A673 (cell line): ENCODE results near the gene GAB1. TPM values are rescaled to one million over a fixed set of nuclear protein-coding genes. Genes with fewer than 3 reads are reported as not detected.
A peak's percentile ranks its signal among the peaks of the same experiment; 100 is the strongest.

Source experiments
- BruUV-seq: library from RNA; stranded (reverse); fragments of 400-500 nt; replicated peaks from 2 replicates; lab custom pipeline; 2021; lab: Mats Ljungman, UMichigan
- CTCF ChIA-PET: fragments of 300-600 bp; sonication (Branson Sonifier 250); formaldehyde crosslinking; loops from one replicate; lab custom pipeline; 2022; ENCODE audit warnings: antibody characterized with exemption; lab: Charles Lee
- POLR2A ChIA-PET: fragments of 300-600 bp; sonication (Branson Sonifier 250); formaldehyde crosslinking; loops from one replicate; lab custom pipeline; 2022; ENCODE audit warnings: antibody characterized with exemption; ENCODE audit not compliant: low non-redundant PET; lab: Charles Lee
- DNase-seq: peaks from one replicate; pipeline ENCODE4 v3.0.0-alpha.2; 2015; ENCODE audit warnings: low spot score
- H3K27ac ChIP-seq: fragments of 200-600 bp; sonication (generic); 2 replicates; pipeline ENCODE4 v1.5.1; 2016; ENCODE audit warnings: mixed run types, low read depth, mild to moderate bottlenecking, mixed read lengths, antibody characterized with exemption, low read length; ENCODE audit not compliant: poor library complexity, severe bottlenecking
- H3K27me3 ChIP-seq: fragments of 200-600 bp; sonication (generic); replicated peaks from 2 replicates; pipeline ENCODE4 v1.6.1; 2017; ENCODE audit warnings: mixed run types, low read depth, mild to moderate bottlenecking, mixed read lengths, antibody characterized with exemption, low read length; ENCODE audit not compliant: insufficient read depth, poor library complexity
- H3K36me3 ChIP-seq: fragments of 200-600 bp; sonication (generic); 2 replicates; pipeline ENCODE4 v1.6.1; 2016; ENCODE audit warnings: mixed run types, mild to moderate bottlenecking, mixed read lengths, antibody characterized with exemption, low read length; ENCODE audit not compliant: insufficient read depth, poor library complexity, severe bottlenecking
- H3K4me1 ChIP-seq: fragments of 200-600 bp; sonication (generic); 2 replicates; pipeline ENCODE4 v1.6.1; 2017; ENCODE audit warnings: mixed run types, mild to moderate bottlenecking, mixed read lengths, antibody characterized with exemption, low read length; ENCODE audit not compliant: insufficient read depth, poor library complexity, severe bottlenecking
- H3K4me3 ChIP-seq: fragments of 200-600 bp; sonication (generic); 2 replicates; pipeline ENCODE4 v1.5.1; 2016; ENCODE audit warnings: low read depth, mixed run types, mild to moderate bottlenecking, mixed read lengths, low read length; ENCODE audit not compliant: poor library complexity, severe bottlenecking
- H3K9me3 ChIP-seq: fragments of 200-600 bp; sonication (generic); 2 replicates; pipeline ENCODE4 v1.6.1; 2016; ENCODE audit warnings: mixed run types, low read depth, mild to moderate bottlenecking, mixed read lengths, antibody characterized with exemption, low read length; ENCODE audit not compliant: poor library complexity, severe bottlenecking
- EZH2 ChIP-seq: fragments of 200-600 bp; sonication (generic); IDR thresholded peaks from 2 replicates; pipeline ENCODE4 v1.6.1; 2017; ENCODE audit warnings: borderline replicate concordance, low read depth, mild to moderate bottlenecking, mixed read lengths, antibody characterized with exemption, low read length; ENCODE audit not compliant: poor library complexity, severe bottlenecking
- intact Hi-C: fragments of 100-400 bp; cut with micrococcal nuclease; formaldehyde crosslinking; loops from one replicate; pipeline ENCODE4 v1.10.0; 2022; ENCODE audit not compliant: unreplicated experiment
- total RNA-seq: library from RNA; stranded (reverse); gene quantifications from 2 replicates; pipeline ENCODE4 v1.2.3, GENCODE V29; 2021
- TF ChIP-seq, protein P1 (sequence below): fragments of 300-800, 200-600 bp; sonication (generic); conservative IDR thresholded peaks from 2 replicates; pipeline ENCODE4 v1.5.1; 2017; ENCODE audit warnings: low read depth, mild to moderate bottlenecking, antibody characterized with exemption, low read length, moderate library complexity, mixed read lengths

GAB1 gene
- total RNA-seq, 1 experiment from 2014 or later: 27.6 TPM

GRCh38 chr4:143353797-143354196 is 17.1 kb downstream of the GAB1 start:
- intact Hi-C loops: no loop called here
- no peak for DNase-seq
- Histone ChIP-seq H3K27ac (peak overlapping the region; percentile 21), H3K9me3 (no peaks in the 10 kb centered on the region), H3K36me3 (no peaks in the 10 kb centered on the region), H3K4me1 (peaks cover 76% of the 10 kb centered on the region), H3K27me3 (no peaks in the 10 kb centered on the region), H3K4me3 (no peak overlapping the region)
- BruUV-seq: no TSS peak
- CTCF ChIA-PET: no interaction called here
- TF ChIP-seq, protein P1, sequence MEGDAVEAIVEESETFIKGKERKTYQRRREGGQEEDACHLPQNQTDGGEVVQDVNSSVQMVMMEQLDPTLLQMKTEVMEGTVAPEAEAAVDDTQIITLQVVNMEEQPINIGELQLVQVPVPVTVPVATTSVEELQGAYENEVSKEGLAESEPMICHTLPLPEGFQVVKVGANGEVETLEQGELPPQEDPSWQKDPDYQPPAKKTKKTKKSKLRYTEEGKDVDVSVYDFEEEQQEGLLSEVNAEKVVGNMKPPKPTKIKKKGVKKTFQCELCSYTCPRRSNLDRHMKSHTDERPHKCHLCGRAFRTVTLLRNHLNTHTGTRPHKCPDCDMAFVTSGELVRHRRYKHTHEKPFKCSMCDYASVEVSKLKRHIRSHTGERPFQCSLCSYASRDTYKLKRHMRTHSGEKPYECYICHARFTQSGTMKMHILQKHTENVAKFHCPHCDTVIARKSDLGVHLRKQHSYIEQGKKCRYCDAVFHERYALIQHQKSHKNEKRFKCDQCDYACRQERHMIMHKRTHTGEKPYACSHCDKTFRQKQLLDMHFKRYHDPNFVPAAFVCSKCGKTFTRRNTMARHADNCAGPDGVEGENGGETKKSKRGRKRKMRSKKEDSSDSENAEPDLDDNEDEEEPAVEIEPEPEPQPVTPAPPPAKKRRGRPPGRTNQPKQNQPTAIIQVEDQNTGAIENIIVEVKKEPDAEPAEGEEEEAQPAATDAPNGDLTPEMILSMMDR: no peak
- no peak for TF ChIP-seq EZH2
- POLR2A ChIA-PET: no interaction called here

DNA sequence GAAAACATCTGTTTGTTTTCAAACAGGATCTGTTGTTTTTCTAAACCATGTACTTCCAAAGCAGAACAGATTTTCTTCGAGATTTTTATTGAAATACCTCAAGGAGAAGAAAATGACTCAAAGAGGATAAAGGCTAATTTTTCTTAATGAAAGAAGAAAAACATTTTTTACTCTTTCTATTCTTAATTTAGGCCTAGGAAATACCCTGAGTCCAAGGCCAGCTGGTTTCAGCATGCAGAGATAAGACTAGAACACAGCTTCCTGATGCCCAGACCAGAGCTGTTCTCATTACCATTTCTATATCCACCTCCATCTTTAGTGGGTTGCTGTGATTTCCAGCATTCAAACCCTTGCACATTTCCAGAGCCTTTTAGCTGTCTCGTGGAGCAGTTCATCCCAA is 18.3 kb downstream of the GAB1 start:
- BruUV-seq: no TSS peak
- no peak for DNase-seq
- peak overlapping the region; percentile 41 for H3K27ac ChIP-seq
- no peaks in the 10 kb centered on the region for H3K36me3 ChIP-seq
- H3K4me3 ChIP-seq: no peak overlapping the region
- CTCF ChIA-PET: no interaction called here
- no peaks in the 10 kb centered on the region for H3K9me3 ChIP-seq
- POLR2A ChIA-PET: interaction anchor here (0.6 kb wide), 1 partner anchor 10 kb away, joined by 3 read pairs; no protein-coding TSS in a partner anchor
- intact Hi-C loops: no loop called here
- peaks cover 84% of the 10 kb centered on the region for H3K4me1 ChIP-seq
- no peaks in the 10 kb centered on the region for H3K27me3 ChIP-seq
- no peak for TF ChIP-seq EZH2
- TF ChIP-seq, protein P1: no peak

- DNase-seq: no peak
- no peaks in the 10 kb centered on the region for H3K9me3 ChIP-seq
- H3K27me3 ChIP-seq: no peaks in the 10 kb centered on the region
- no peak for TF ChIP-seq EZH2
- TF ChIP-seq, protein P1: no peak
- BruUV-seq: no TSS peak
- no peaks in the 10 kb centered on the region for H3K36me3 ChIP-seq
- no peak overlapping the region for H3K4me3 ChIP-seq
- intact Hi-C loops: no loop called here
- CTCF ChIA-PET: no interaction called here
- peak overlapping the region; percentile 41 for H3K27ac ChIP-seq
- peaks cover 90% of the 10 kb centered on the region for H3K4me1 ChIP-seq
- POLR2A ChIA-PET: interaction anchor here (0.6 kb wide), 1 partner anchor 11 kb away, joined by 3 read pairs; no protein-coding TSS in a partner anchor
These were observed 19.0 kb downstream of the GAB1 start for GRCh38 chr4:143355540-143356217.
